Mesangial cell (primary cell): Measurements from ENCODE around the gene ATOSB. TPM values are rescaled to one million over a fixed set of nuclear protein-coding genes. Genes with fewer than 3 reads are reported as not detected.

Experiments used
- total RNA-seq: library from RNA; depleted of rRNA; stranded (reverse); fragments of >200 nt; gene quantifications from 2 replicates; pipeline ENCODE4 v1.2.3, GENCODE V29; 2015

Gene ATOSB
- total RNA-seq: 20.7 and 24.0 TPM in 2 replicates

GRCh38 chr9:35115680-35116538 is at the start of gene ATOSB:
TSS of gene ATOSB (minus strand) at chr9:35115862. CDS start at chr9:35108274, 7,588 bp downstream.

GRCh38 chr9:35161713-35162604 is 46.3 kb upstream of the ATOSB start, which contains the start of gene UNC13B:
TSS of gene UNC13B (plus strand) at chr9:35162009. CDS start at chr9:35162284, 275 bp downstream.

GRCh38 chr9:35102769-35103659 is 12.6 kb downstream of the ATOSB start, which contains the start of gene STOML2:
TSS of gene STOML2 (minus strand) at chr9:35103131. CDS start at chr9:35103094, 37 bp downstream.

GRCh38 chr9:35096035-35096849 is 19.4 kb downstream of the ATOSB start, which contains the start of gene PIGO:
TSS of gene PIGO (minus strand) at chr9:35096591. CDS start at chr9:35095565, 1,026 bp downstream.

GRCh38 chr9:35079426-35080341 is 36.0 kb downstream of the ATOSB start, which contains the start of gene FANCG:
TSS of gene FANCG (minus strand) at chr9:35079942. CDS start at chr9:35079524, 418 bp downstream.

GRCh38 chr9:35072461-35073278 is 43.0 kb downstream of the ATOSB start, which contains the start of gene VCP:
TSS of gene VCP (minus strand) at chr9:35072625. CDS start at chr9:35072353, 272 bp downstream.

Other genes starting within 250 kb of the ATOSB start
- gene PHF24, start 157.6 kb downstream of the ATOSB start, total RNA-seq: under 0.01 TPM in 1 of 2 replicates, not detected in the other
- gene DNAJB5, start 126.1 kb downstream of the ATOSB start, total RNA-seq: 15.5 and 17.2 TPM in 2 replicates
- gene VCP, start 43.2 kb downstream of the ATOSB start, total RNA-seq: 196 and 280 TPM in 2 replicates
- gene FANCG, start 35.9 kb downstream of the ATOSB start, total RNA-seq: 13.7 and 56.7 TPM in 2 replicates
- 27.8 and 29.3 TPM in 2 replicates for gene PIGO, start 19.3 kb downstream of the ATOSB start, total RNA-seq
- 157 and 232 TPM in 2 replicates for gene STOML2, start 12.7 kb downstream of the ATOSB start, total RNA-seq
- gene UNC13B, start 46.1 kb upstream of the ATOSB start, total RNA-seq: 20.0 and 22.4 TPM in 2 replicates